WTC11 (cell line): ENCODE measurements around the gene VCL. TPM values are rescaled to one million over a fixed set of nuclear protein-coding genes. Genes with fewer than 3 reads are reported as not detected.

ENCODE experiments used
- ATAC-seq: fragments of 200-7000 bp; cut with Tn5 transposase; 2 replicates; pipeline ENCODE4 v1.10.0; 2021; ENCODE audit warnings: mild to moderate bottlenecking, moderate library complexity
- CTCF ChIA-PET: fragments of 300-600 bp; sonication (Branson Sonifier 250); formaldehyde crosslinking; loops from one replicate; lab custom pipeline; 2021; ENCODE audit warnings: antibody characterized with exemption; lab: Charles Lee
- POLR2A ChIA-PET: fragments of 350-600 bp; sonication (Branson Sonifier 250); formaldehyde crosslinking; loops from one replicate; lab custom pipeline; 2021; ENCODE audit warnings: antibody characterized with exemption; lab: Charles Lee
- DNase-seq: peaks from one replicate; pipeline ENCODE4 v3.0.0; 2021; ENCODE audit warnings: low spot score
- H3K27ac Mint-ChIP-seq: 2 replicates; pipeline ENCODE4 v1.8.0; 2021; ENCODE audit warnings: mixed read lengths
- H3K27me3 Mint-ChIP-seq: 2 replicates; pipeline ENCODE4 v1.8.0; 2021; ENCODE audit warnings: low read depth, mild to moderate bottlenecking, moderate library complexity, mixed read lengths
- H3K36me3 Mint-ChIP-seq: 2 replicates; pipeline ENCODE4 v1.8.0; 2021; ENCODE audit warnings: mixed read lengths
- H3K4me1 Mint-ChIP-seq: 2 replicates; pipeline ENCODE4 v1.8.0; 2022; ENCODE audit warnings: mixed read lengths
- H3K4me3 Mint-ChIP-seq: 2 replicates; pipeline ENCODE4 v1.8.0; 2021; ENCODE audit warnings: mild to moderate bottlenecking, moderate library complexity, mixed read lengths
- H3K9me3 Mint-ChIP-seq: 2 replicates; pipeline ENCODE4 v1.8.0; 2021; ENCODE audit warnings: mixed read lengths
- AFF4 ChIP-seq: sonication (generic); formaldehyde crosslinking; IDR thresholded peaks from 2 replicates; pipeline ENCODE4 v1.8.1; 2023; ENCODE audit warnings: mild to moderate bottlenecking, missing genetic modification reagents, borderline replicate concordance
- AR ChIP-seq: fragments of 250-450 bp; sonication (Bioruptor Pico); IDR thresholded peaks from 2 replicates; pipeline ENCODE4 v1.9.0; 2021; ENCODE audit warnings: mild to moderate bottlenecking
- ATF1 ChIP-seq: sonication (generic); formaldehyde crosslinking; IDR thresholded peaks from 2 replicates; pipeline ENCODE4 v1.8.1; 2023; ENCODE audit warnings: mild to moderate bottlenecking, moderate library complexity, missing genetic modification reagents
- CDX4 ChIP-seq: fragments of 250-450 bp; sonication (Bioruptor Pico); IDR thresholded peaks from 2 replicates; pipeline ENCODE4 v1.9.0; 2021; ENCODE audit warnings: moderate library complexity, mild to moderate bottlenecking, inconsistent platforms, borderline replicate concordance
- CREB1 ChIP-seq: sonication (generic); formaldehyde crosslinking; IDR thresholded peaks from 2 replicates; pipeline ENCODE4 v1.8.0; 2023; ENCODE audit warnings: mild to moderate bottlenecking, missing genetic modification reagents
- CREM ChIP-seq: sonication (generic); formaldehyde crosslinking; IDR thresholded peaks from 2 replicates; pipeline ENCODE4 v1.8.1; 2022; ENCODE audit warnings: mild to moderate bottlenecking, missing genetic modification reagents, moderate library complexity
- E2F5 ChIP-seq: sonication (generic); formaldehyde crosslinking; IDR thresholded peaks from 2 replicates; pipeline ENCODE4 v1.8.1; 2022; ENCODE audit warnings: mild to moderate bottlenecking, moderate library complexity, missing genetic modification reagents
- EMX1 ChIP-seq: fragments of 250-450 bp; sonication (Bioruptor Pico); IDR thresholded peaks from 2 replicates; pipeline ENCODE4 v1.8.0; 2021; ENCODE audit warnings: mild to moderate bottlenecking
- HMGA2 ChIP-seq: fragments of 250-450 bp; sonication (Bioruptor Pico); IDR thresholded peaks from 2 replicates; pipeline ENCODE4 v1.4.0; 2021; ENCODE audit warnings: mild to moderate bottlenecking, moderate library complexity
- IRF1 ChIP-seq: sonication (generic); formaldehyde crosslinking; IDR thresholded peaks from 2 replicates; pipeline ENCODE4 v1.8.0; 2023; ENCODE audit warnings: missing genetic modification reagents
- IRF2 ChIP-seq: sonication (generic); formaldehyde crosslinking; IDR thresholded peaks from 2 replicates; pipeline ENCODE4 v1.8.0; 2022; ENCODE audit warnings: low read depth, missing genetic modification reagents, borderline replicate concordance
- JAZF1 ChIP-seq: fragments of 250-450 bp; sonication (Bioruptor Pico); IDR thresholded peaks from 2 replicates; pipeline ENCODE4 v1.9.0; 2021; ENCODE audit warnings: moderate library complexity, mild to moderate bottlenecking, inconsistent platforms
- OVOL2 ChIP-seq: fragments of 250-450 bp; sonication (Bioruptor Pico); IDR thresholded peaks from 2 replicates; pipeline ENCODE4 v1.9.0; 2021; ENCODE audit warnings: mild to moderate bottlenecking, borderline replicate concordance
- PRDM15 ChIP-seq: sonication (generic); formaldehyde crosslinking; IDR thresholded peaks from 2 replicates; pipeline ENCODE4 v1.8.0; 2022; ENCODE audit warnings: missing genetic modification reagents
- RORB ChIP-seq: fragments of 250-450 bp; sonication (Bioruptor Pico); IDR thresholded peaks from 2 replicates; pipeline ENCODE4 v1.9.0; 2021; ENCODE audit warnings: mild to moderate bottlenecking
- ZBTB21 ChIP-seq: sonication (generic); formaldehyde crosslinking; IDR thresholded peaks from 2 replicates; pipeline ENCODE4 v1.8.1; 2023; ENCODE audit warnings: mild to moderate bottlenecking, missing genetic modification reagents, borderline replicate concordance
- ZNF138 ChIP-seq: sonication (generic); formaldehyde crosslinking; conservative IDR thresholded peaks from 2 replicates; pipeline ENCODE4 v1.8.1; 2022; ENCODE audit warnings: mild to moderate bottlenecking, moderate library complexity, missing genetic modification reagents
- ZNF263 ChIP-seq: sonication (generic); formaldehyde crosslinking; IDR thresholded peaks from 2 replicates; pipeline ENCODE4 v1.8.1; 2022; ENCODE audit warnings: low read depth, mild to moderate bottlenecking, moderate library complexity, missing genetic modification reagents
- ZNF512 ChIP-seq: sonication (generic); formaldehyde crosslinking; IDR thresholded peaks from 2 replicates; pipeline ENCODE4 v1.8.1; 2022; ENCODE audit warnings: missing genetic modification reagents, borderline replicate concordance
- ZNF671 ChIP-seq: fragments of 250-450 bp; sonication (Bioruptor Pico); IDR thresholded peaks from 2 replicates; pipeline ENCODE4 v1.8.0; 2021; ENCODE audit warnings: mild to moderate bottlenecking
- total RNA-seq: library from RNA; stranded (reverse); gene quantifications from 3 replicates; pipeline ENCODE4 v1.2.3, GENCODE V29; 2021

VCL gene
- total RNA-seq, 1 experiment from 2014 or later = 225 TPM

GRCh38 chr10:73975388-73975787, 22.5 kb upstream of the VCL start:
- peaks cover 12% of the 10 kb centered on the region for H3K9me3 Mint-ChIP-seq
- CTCF ChIA-PET = no interaction called here
- TF ChIP-seq ZNF138 (CRISPR knock-in tag) (no peak), PRDM15 (no peak), ZBTB21 (CRISPR knock-in tag) (no peak), OVOL2 (CRISPR knock-in tag) (no peak), CREM (no peak), EMX1 (CRISPR knock-in tag) (no peak), IRF2 (CRISPR knock-in tag) (no peak), ATF1 (CRISPR knock-in tag) (no peak), ZNF263 (CRISPR knock-in tag) (no peak), JAZF1 (CRISPR knock-in tag) (no peak), IRF1 (CRISPR knock-in tag) (no peak)
- H3K4me1 Mint-ChIP-seq = peaks cover 22% of the 10 kb centered on the region
- POLR2A ChIA-PET = no interaction called here
- H3K27ac Mint-ChIP-seq = no peak overlapping the region
- ATAC-seq (no peak), DNase-seq (no peak)
- no peak overlapping the region for H3K4me3 Mint-ChIP-seq
- H3K36me3 Mint-ChIP-seq = peaks cover 4% of the 10 kb centered on the region; the same call in 1 of the 2 replicates
- H3K27me3 Mint-ChIP-seq = no peaks in the 10 kb centered on the region

- ChIA-PET CTCF (interaction anchor here (1.7 kb wide), 1 partner anchor 22 kb away, joined by 9 read pairs; no protein-coding TSS in a partner anchor), POLR2A (interaction anchor here (0.7 kb wide), 2 partner anchors 20 to 100 kb away, joined by 8 read pairs; no protein-coding TSS in a partner anchor)
- DNase-seq = no peak
- peaks cover 12% of the 10 kb centered on the region for H3K9me3 Mint-ChIP-seq
- peak overlapping the region; percentile 9; the same call in 1 of the 2 replicates for H3K27ac Mint-ChIP-seq
- H3K36me3 Mint-ChIP-seq = peaks cover 4% of the 10 kb centered on the region; the same call in 1 of the 2 replicates
- peaks cover 19% of the 10 kb centered on the region for H3K4me1 Mint-ChIP-seq
- H3K4me3 Mint-ChIP-seq = no peak overlapping the region
- no peaks in the 10 kb centered on the region for H3K27me3 Mint-ChIP-seq
- ATAC-seq = 0 out of 2 replicates have a peak, but pooled peaks have one; percentile 32
- TF ChIP-seq AR (CRISPR knock-in tag) = no peak
- no peak for TF ChIP-seq ZNF512 (CRISPR knock-in tag)
- TF ChIP-seq AFF4 = no peak
- TF ChIP-seq RORB (CRISPR knock-in tag) = no peak
- TF ChIP-seq CDX4 (CRISPR knock-in tag) = no peak
- TF ChIP-seq HMGA2 = no peak
- TF ChIP-seq ZNF138 (CRISPR knock-in tag) = no peak
- no peak for TF ChIP-seq E2F5 (CRISPR knock-in tag)
- no peak for TF ChIP-seq ZBTB21 (CRISPR knock-in tag)
- TF ChIP-seq CREB1 (CRISPR knock-in tag) = no peak
- TF ChIP-seq ZNF671 = no peak
Measured at GRCh38 chr10:73979141-73979808, 18.6 kb upstream of the VCL start.
